GM08714 (cell line): ENCODE results near the gene RNF126.
A peak's percentile ranks its signal among the peaks of the same experiment; 100 is the strongest.

Source experiments
- H3K4me3 ChIP-seq: fragments of 200-500 bp; sonication (Bioruptor generic); 2 replicates; pipeline ENCODE4 v1.5.1; 2014; ENCODE audit warnings: mild to moderate bottlenecking, low read length, inconsistent platforms
- ZNF274 ChIP-seq: IDR thresholded peaks from 2 replicates; pipeline ENCODE4 v1.6.1; 2012; ENCODE audit warnings: mild to moderate bottlenecking, low read depth, low read length

Gene RNF126

DNA sequence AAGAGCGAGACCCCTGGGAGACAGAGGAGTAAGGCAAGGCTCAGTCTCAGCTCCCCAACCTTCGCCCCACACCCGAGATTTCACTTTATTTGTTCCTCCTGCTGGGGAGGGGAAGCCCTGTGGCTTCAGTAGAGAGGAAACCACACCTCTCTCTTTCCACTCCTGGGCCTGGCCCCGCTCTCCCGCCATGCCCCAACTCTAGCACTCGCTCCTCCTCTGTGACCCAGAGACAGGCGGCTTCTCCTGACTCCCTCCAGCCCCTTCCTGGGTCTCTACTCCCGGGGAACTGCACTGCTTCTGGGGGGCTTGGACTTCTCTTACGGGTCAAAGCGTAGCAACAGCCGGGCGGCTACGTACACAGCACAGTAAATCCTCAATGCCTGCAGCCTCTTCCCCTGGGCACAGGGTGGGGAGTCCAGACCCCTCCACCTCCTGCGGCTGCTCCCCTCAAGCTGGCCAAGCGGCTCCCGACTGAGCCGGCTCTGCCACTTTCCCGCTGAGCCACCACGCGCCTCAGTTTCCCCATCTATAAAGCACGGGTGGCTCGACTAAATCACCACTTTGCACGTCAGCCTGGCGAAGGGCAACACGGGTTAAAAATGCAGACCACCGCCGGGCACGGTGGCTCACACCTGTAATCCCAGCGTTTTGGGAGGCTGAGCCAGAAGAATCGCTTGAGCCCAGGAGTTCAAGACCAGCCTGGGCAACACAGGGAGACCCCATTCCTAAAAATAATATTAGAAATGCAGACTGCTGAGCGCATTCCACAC, 1.4 kb downstream of the RNF126 start:
- peak overlapping the region; percentile 66 for H3K4me3 ChIP-seq
- TF ChIP-seq ZNF274 = no peak

DNA sequence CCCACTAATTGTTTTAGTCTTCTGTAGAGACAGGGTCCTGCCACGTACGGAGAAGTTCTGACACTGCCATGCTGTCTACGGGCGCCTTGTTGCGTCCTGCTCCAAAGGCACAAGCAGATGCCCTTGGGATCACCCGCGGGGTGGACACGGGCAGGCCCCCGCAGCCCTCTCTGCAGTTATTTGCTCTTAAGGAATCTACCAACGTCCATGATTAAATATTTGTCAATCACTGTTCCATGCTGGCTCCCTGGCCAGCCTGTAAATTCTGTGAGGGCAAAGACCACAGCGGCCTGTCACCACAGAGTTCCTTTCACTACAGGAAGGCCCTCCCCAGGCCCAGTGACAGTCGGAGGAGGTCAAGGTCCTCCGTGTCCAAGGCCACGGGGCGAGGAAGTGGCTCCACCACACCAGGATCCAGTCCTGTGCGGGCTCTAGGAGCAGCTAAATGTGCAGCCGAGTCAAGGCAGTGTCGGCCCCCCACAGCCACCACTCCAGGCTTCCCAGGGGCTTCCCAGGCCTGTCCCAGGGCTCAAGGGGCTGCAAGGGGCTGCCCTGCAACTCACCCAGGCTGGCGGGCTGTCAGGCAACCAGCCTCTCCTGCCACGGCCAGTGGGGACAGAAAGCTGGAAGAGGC, 2.1 kb downstream of the RNF126 start:
- peak overlapping the region; percentile 66; the same call in 1 of the 2 replicates for H3K4me3 ChIP-seq
- no peak for TF ChIP-seq ZNF274

DNA sequence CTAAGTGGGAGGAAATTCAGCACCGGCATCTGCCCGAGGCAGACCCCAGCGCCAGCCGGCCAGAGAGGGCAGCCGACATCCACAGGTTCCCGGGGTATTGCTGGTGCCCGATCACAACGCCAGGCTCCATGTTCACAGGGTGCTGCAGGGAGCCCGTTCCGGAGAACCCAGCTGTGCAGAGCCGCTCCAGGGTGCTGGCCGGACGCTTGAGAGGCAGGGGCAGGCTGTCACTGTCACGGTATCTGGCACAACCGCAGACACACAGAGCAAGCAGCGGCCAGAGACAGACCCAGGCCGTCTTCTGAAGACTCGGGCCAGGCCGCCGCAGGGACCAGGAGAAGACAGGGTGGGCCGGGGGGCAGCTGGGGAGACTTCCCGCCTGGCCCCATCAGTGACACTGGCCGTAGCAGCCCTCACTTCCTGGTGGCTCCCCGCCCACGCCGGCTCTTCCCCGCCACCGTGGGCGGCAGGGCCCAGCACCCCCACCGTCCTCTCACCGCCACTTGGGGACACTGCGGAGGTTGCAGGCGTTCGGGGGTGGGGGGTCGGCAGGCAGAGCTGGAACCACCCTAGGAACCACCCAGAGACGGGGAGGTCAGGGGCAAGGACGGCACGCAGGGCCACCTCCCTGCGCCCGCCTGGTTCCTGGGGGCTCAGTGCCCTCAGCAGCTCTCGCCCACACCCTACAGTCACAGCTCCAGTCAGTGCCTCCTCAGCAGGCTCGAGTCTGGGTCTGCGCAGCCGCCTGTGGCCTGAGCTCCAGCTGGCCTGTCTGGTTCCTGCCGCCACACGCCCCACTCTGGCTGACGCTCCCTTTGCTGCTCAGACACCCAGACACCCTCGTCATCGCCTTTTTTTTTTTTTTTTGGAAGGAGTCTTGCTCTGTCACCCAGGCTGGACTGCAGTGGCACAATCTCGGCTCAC, 3.8 kb downstream of the RNF126 start:
- H3K4me3 ChIP-seq = no peak overlapping the region
- TF ChIP-seq ZNF274 = no peak

GRCh38 chr19:658059-658839, 4.8 kb downstream of the RNF126 start:
- TF ChIP-seq ZNF274 = no peak
- H3K4me3 ChIP-seq = no peak overlapping the region

GRCh38 chr19:657611-658010, 5.4 kb downstream of the RNF126 start:
- no peak for TF ChIP-seq ZNF274
- H3K4me3 ChIP-seq = no peak overlapping the region

DNA sequence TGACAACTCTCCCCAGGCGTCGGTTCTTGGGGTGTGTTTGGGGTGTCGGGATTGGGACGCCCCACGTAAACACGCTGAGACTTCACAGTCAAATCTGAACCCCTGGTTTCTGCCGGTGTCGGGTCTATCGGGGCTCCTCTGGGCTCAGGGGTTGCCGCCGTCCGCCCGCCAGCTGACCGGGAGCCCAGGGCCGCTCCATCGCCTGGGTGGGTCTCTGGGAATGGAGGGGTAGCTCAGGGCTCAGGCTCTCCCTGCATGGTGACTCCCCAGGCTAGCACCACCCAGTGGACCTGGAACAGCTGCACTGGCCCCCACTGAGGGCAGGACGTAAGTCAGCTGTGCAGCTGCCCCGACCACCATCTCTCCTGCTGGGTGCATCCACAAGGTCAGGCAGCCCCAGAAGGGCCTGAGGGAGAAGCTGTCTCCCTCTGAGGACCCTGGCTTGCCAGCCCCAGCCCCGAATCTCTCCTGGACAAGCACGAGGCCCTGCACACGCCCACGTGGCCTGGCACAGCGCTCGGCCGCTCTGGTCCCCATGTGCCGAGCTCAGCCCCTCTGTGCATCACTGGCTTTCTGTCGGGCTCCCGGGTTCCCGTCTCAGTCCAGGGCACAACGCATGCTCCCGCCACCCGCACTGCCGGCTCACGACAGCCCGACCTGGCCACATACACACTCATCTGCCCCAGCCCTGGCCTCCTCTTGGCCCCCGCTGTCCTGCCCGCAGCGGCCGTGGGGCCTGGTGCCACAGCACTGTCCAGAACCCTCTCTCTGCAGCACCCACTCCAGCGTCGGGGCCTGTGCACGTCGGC, 6.1 kb downstream of the RNF126 start:
- H3K4me3 ChIP-seq = no peak overlapping the region
- TF ChIP-seq ZNF274 = no peak

- no peak for TF ChIP-seq ZNF274
- H3K4me3 ChIP-seq = no peak overlapping the region
Observed at GRCh38 chr19:655691-656090, 7.3 kb downstream of the RNF126 start.

DNA sequence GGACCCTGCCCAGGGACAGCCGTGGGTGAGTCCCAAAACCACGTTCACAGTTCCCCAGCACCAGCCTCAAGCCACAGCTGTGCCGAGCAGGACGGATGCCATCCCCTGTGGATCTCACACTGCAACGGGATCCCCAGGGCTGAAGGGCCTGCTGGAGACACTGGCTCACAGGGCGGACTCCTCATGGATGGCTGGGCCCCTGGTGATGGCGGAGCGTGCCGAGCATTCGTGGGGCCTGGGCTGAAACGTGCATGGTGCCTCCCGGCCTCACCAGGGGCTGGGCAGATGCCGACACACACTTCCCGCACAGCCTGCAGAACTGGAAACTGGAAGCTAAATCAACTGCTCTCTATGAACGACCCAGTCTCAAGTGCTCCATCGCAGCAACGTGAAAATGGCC, 9.6 kb downstream of the RNF126 start:
- H3K4me3 ChIP-seq = no peak overlapping the region
- TF ChIP-seq ZNF274 = no peak

- H3K4me3 ChIP-seq = no peak overlapping the region
- TF ChIP-seq ZNF274 = no peak
Observed at GRCh38 chr19:652467-653389, 10.3 kb downstream of the RNF126 start.

- TF ChIP-seq ZNF274 = no peak
- no peak overlapping the region for H3K4me3 ChIP-seq
Observed at GRCh38 chr19:651991-652390, 11.0 kb downstream of the RNF126 start.

GRCh38 chr19:651114-651818, 11.7 kb downstream of the RNF126 start:
- no peak for TF ChIP-seq ZNF274
- no peak overlapping the region for H3K4me3 ChIP-seq
